ENCODE data around the gene ANKRD37. TPM values are rescaled to one million over a fixed set of nuclear protein-coding genes. Genes with fewer than 3 reads are reported as not detected.

Gene ANKRD37
- total RNA-seq, 1 donor from 2014 or later: 18.0 TPM

DNA sequence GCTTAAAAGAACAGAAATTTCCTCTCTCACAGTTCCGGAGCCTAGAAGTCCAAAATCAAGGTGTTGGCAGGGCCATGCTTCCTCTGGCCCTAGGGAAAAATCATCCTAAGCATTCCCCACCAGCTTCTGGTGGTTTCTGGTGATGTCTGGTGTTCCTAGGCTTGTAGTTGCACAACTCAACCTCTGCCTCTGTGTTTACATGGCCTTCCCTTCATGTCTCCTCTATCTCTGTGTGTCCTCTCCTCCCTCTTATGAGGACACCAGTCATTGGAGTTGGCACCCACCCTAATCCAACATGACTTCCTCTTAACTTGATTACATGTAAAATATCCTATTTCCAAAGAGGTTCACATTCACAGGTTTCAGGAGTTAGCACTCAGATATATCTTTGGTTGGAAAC lies 16.3 kb upstream of the ANKRD37 start:
- Histone ChIP-seq H3K27me3 (ENCODE audit: low read depth) (no peaks in the 10 kb centered on the region), H3K27ac (replicated peaks) (no peak overlapping the region), H3K9me3 (replicated peaks) (peaks cover 10% of the 10 kb centered on the region), H3K36me3 (no peaks in the 10 kb centered on the region), H3K4me3 (no peak overlapping the region), H3K4me1 (peaks cover 5% of the 10 kb centered on the region)
- intact Hi-C loops (cut with micrococcal nuclease): no loop called here
- no peak for DNase-seq
- TF ChIP-seq, protein P1, sequence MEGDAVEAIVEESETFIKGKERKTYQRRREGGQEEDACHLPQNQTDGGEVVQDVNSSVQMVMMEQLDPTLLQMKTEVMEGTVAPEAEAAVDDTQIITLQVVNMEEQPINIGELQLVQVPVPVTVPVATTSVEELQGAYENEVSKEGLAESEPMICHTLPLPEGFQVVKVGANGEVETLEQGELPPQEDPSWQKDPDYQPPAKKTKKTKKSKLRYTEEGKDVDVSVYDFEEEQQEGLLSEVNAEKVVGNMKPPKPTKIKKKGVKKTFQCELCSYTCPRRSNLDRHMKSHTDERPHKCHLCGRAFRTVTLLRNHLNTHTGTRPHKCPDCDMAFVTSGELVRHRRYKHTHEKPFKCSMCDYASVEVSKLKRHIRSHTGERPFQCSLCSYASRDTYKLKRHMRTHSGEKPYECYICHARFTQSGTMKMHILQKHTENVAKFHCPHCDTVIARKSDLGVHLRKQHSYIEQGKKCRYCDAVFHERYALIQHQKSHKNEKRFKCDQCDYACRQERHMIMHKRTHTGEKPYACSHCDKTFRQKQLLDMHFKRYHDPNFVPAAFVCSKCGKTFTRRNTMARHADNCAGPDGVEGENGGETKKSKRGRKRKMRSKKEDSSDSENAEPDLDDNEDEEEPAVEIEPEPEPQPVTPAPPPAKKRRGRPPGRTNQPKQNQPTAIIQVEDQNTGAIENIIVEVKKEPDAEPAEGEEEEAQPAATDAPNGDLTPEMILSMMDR (IDR thresholded peaks at IDR 0.05; ENCODE audit: borderline replicate concordance): no peak

DNA sequence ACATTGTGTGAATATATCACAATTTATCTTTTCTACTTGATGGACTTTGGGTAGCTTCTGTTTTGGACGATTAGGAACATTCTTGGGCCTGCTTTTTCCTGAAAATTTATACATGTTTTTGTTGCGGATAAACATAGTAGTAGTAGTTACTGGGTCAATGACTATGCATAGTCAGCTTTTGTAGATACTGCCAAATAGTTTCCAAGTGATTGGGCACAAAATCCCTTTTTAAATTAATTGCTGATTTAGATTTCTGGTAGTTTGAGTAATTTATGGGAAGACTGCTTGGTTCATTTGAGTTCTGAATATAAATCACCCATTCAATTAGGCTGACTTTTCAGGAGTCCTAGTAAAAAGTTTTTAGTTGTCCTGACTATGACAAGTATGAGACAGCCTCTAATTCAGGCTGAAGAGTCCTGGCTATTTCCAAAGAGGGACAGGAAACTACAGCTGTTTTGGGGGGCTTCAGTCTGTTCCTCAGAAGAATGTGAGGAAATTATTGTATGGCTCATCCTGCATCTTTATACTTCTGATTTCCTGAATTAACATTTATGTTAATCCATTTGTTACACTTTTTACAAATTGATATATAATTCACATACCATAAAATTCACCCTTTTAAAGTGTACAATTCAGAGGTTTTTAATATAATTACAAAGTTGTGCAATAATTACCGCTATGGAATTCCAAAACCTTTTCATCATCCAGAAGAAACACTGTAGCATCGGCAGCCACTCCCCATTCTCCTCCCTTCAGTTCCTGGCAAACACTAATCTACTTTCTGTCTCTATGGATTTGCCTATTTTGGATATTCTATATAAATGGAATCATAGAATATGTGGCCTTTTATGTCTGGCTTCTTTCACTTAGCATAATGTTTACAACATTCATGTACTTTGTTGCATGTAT lies 15.1 kb upstream of the ANKRD37 start:
- H3K4me3 ChIP-seq: no peak overlapping the region
- TF ChIP-seq, protein P1 (IDR thresholded peaks at IDR 0.05; ENCODE audit: borderline replicate concordance): no peak
- peaks cover 10% of the 10 kb centered on the region for H3K9me3 ChIP-seq (replicated peaks)
- no peaks in the 10 kb centered on the region for H3K27me3 ChIP-seq (ENCODE audit: low read depth)
- H3K4me1 ChIP-seq: peaks cover 6% of the 10 kb centered on the region
- intact Hi-C loops (cut with micrococcal nuclease): no loop called here
- no peak overlapping the region for H3K27ac ChIP-seq (replicated peaks)
- H3K36me3 ChIP-seq: no peaks in the 10 kb centered on the region
- DNase-seq: no peak

DNA sequence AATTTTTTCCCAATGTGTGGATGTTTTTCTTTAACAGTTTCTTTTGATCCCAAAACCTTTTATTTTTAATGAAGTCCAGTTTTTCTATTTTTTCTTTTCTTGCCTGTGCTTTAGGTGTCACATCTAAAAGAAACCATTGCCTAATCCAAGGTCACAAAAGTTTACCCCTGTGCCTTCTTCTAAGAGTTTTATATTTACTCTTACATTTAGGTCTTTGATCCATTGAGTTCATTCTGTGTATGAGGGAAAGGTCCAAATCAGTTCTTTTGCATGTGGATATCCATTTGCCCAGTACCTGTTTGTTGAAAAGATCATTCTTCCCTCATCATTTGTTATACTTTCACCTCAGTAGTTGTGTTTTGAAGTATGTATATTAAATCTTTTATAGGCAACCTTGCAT lies 13.9 kb upstream of the ANKRD37 start:
- no peak for DNase-seq
- intact Hi-C loops (cut with micrococcal nuclease): no loop called here
- H3K4me3 ChIP-seq: no peak overlapping the region

DNA sequence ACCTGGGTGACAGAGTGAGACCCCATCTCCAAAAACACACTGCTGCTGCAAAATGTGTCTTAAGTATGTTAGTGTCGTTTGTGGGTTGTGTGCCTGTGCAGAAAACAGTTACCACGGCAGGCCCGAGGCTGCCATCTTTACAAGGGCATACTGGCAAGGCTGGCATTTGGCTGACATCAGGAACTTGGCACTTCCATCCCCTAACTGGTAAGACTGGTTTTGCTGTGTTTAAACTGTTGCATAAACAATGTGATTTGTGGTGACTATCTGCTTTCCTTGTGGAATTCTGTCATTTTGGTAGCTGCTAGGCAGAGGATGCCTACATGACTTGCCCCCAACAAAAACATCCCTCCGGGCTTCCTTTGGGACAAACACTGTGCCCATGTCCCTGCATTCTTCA lies 13.2 kb upstream of the ANKRD37 start:
- intact Hi-C loops (cut with micrococcal nuclease): no loop called here
- no peak overlapping the region for H3K27ac ChIP-seq (replicated peaks)
- peaks cover 6% of the 10 kb centered on the region for H3K4me1 ChIP-seq
- peaks cover 10% of the 10 kb centered on the region for H3K9me3 ChIP-seq (replicated peaks)
- no peak for DNase-seq
- TF ChIP-seq, protein P1 (IDR thresholded peaks at IDR 0.05; ENCODE audit: borderline replicate concordance): no peak
- H3K27me3 ChIP-seq (ENCODE audit: low read depth): no peaks in the 10 kb centered on the region
- H3K4me3 ChIP-seq: no peak overlapping the region
- H3K36me3 ChIP-seq: no peaks in the 10 kb centered on the region

More for the DNA sequence above, 13.9 kb upstream of the ANKRD37 start:
- H3K27me3 ChIP-seq (ENCODE audit: low read depth): no peaks in the 10 kb centered on the region
- no peak overlapping the region for H3K27ac ChIP-seq (replicated peaks)
- H3K9me3 ChIP-seq (replicated peaks): peaks cover 10% of the 10 kb centered on the region
- H3K4me1 ChIP-seq: peaks cover 6% of the 10 kb centered on the region
- H3K36me3 ChIP-seq: no peaks in the 10 kb centered on the region
- TF ChIP-seq, protein P1 (IDR thresholded peaks at IDR 0.05; ENCODE audit: borderline replicate concordance): no peak

DNA sequence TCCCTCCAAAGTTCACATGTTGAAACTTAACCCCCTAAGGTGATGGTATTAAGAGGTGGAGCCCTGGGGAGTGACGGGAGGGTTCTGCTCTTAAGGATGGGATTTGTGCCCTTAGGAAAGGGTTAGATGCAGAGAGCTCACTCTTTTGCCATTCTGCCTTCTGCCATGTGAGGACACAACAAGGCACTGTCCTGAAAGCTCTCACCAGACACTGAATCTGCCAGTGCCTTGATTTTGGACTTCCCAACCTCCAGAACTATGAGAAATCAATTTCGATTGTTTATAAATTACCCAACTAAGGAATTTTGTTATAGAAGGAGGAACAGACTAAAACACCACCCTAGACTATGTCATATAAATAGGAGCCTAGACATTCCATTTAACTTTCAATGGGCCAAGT lies 12.6 kb upstream of the ANKRD37 start:
- H3K4me1 ChIP-seq: peaks cover 6% of the 10 kb centered on the region
- TF ChIP-seq, protein P1 (IDR thresholded peaks at IDR 0.05; ENCODE audit: borderline replicate concordance): no peak
- intact Hi-C loops (cut with micrococcal nuclease): no loop called here
- H3K4me3 ChIP-seq: peak overlapping the region; percentile 29
- H3K27ac ChIP-seq (replicated peaks): peak overlapping the region; percentile 54
- H3K36me3 ChIP-seq: no peaks in the 10 kb centered on the region
- no peak for DNase-seq
- H3K9me3 ChIP-seq (replicated peaks): peaks cover 10% of the 10 kb centered on the region
- no peaks in the 10 kb centered on the region for H3K27me3 ChIP-seq (ENCODE audit: low read depth)

Data from left ventricle myocardium inferior (tissue), 1 donor.